ENCODE measurements around the gene MRM3.

GRCh38 chr17:752620-753219, 29.4 kb upstream of the MRM3 start:
- TF ChIP-seq CTCF (IDR thresholded peaks at IDR 0.05; ENCODE audit: low read depth, low read length, poor library complexity, severe bottlenecking): no peak
- TF ChIP-seq EZH2phosphoT487 (IDR thresholded peaks at IDR 0.05; ENCODE audit: borderline replicate concordance, low read length): no peak

Data from DOHH2 (cell line).